Parathyroid adenoma (tissue), 2 donors: ENCODE measurements around the gene TLE3.

Source experiments
- H2AFZ ChIP-seq: fragments of 300-600 bp; sonication (generic); one replicate; pipeline ENCODE4 v1.7.0; 2017; ENCODE audit warnings: antibody characterized with exemption, mild to moderate bottlenecking
- H3K27ac ChIP-seq: fragments of 300-600 bp; sonication (generic); one replicate; pipeline ENCODE4 v1.7.0; 2017
- H3K27me3 ChIP-seq: fragments of 300-600 bp; sonication (generic); one replicate; pipeline ENCODE4 v1.7.0; 2017; ENCODE audit warnings: low read length; ENCODE audit not compliant: control insufficient read depth, insufficient read depth
- H3K36me3 ChIP-seq: fragments of 300-600 bp; sonication (generic); one replicate; pipeline ENCODE4 v1.7.0; 2017; ENCODE audit warnings: low read length; ENCODE audit not compliant: control insufficient read depth, insufficient read depth
- H3K4me1 ChIP-seq: fragments of 300-600 bp; sonication (generic); one replicate; pipeline ENCODE4 v1.7.0; 2017; ENCODE audit warnings: control low read depth
- H3K4me2 ChIP-seq: fragments of 300-600 bp; sonication (generic); one replicate; pipeline ENCODE4 v1.7.0; 2017; ENCODE audit warnings: low read length
- H3K4me3 ChIP-seq: fragments of 300-600 bp; sonication (generic); one replicate; pipeline ENCODE4 v1.7.0; 2017; ENCODE audit warnings: low read depth, low read length
- H3K79me2 ChIP-seq: fragments of 300-600 bp; sonication (generic); one replicate; pipeline ENCODE4 v1.7.0; 2017; ENCODE audit warnings: control low read depth
- H3K9ac ChIP-seq: fragments of 300-600 bp; sonication (generic); one replicate; pipeline ENCODE4 v1.7.0; 2017; ENCODE audit warnings: mild to moderate bottlenecking
- H3K9me3 ChIP-seq: fragments of 300-600 bp; sonication (generic); one replicate; pipeline ENCODE4 v1.7.0; 2017; ENCODE audit warnings: low read length; ENCODE audit not compliant: control insufficient read depth
- TF ChIP-seq, protein P1 (sequence below): fragments of 300-600 bp; sonication (generic); IDR thresholded peaks from one replicate; pipeline ENCODE4 v1.7.0; 2017; ENCODE audit warnings: antibody characterized with exemption, mild to moderate bottlenecking
- donor health status: primary hyperparathyroidism.

Gene TLE3

GRCh38 chr15:70062321-70062956 is 35.3 kb downstream of the TLE3 start:
- TF ChIP-seq, protein P1, sequence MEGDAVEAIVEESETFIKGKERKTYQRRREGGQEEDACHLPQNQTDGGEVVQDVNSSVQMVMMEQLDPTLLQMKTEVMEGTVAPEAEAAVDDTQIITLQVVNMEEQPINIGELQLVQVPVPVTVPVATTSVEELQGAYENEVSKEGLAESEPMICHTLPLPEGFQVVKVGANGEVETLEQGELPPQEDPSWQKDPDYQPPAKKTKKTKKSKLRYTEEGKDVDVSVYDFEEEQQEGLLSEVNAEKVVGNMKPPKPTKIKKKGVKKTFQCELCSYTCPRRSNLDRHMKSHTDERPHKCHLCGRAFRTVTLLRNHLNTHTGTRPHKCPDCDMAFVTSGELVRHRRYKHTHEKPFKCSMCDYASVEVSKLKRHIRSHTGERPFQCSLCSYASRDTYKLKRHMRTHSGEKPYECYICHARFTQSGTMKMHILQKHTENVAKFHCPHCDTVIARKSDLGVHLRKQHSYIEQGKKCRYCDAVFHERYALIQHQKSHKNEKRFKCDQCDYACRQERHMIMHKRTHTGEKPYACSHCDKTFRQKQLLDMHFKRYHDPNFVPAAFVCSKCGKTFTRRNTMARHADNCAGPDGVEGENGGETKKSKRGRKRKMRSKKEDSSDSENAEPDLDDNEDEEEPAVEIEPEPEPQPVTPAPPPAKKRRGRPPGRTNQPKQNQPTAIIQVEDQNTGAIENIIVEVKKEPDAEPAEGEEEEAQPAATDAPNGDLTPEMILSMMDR, result no peak
- Histone ChIP-seq H3K36me3 (no peaks in the 10 kb centered on the region), H3K4me1 (no peaks in the 10 kb centered on the region), H3K27me3 (no peaks in the 10 kb centered on the region), H2AFZ (no peak overlapping the region), H3K4me3 (no peak overlapping the region), H3K27ac (no peak overlapping the region), H3K4me2 (no peak overlapping the region), H3K9me3 (no peaks in the 10 kb centered on the region), H3K79me2 (no peaks in the 10 kb centered on the region), H3K9ac (no peak overlapping the region)

DNA sequence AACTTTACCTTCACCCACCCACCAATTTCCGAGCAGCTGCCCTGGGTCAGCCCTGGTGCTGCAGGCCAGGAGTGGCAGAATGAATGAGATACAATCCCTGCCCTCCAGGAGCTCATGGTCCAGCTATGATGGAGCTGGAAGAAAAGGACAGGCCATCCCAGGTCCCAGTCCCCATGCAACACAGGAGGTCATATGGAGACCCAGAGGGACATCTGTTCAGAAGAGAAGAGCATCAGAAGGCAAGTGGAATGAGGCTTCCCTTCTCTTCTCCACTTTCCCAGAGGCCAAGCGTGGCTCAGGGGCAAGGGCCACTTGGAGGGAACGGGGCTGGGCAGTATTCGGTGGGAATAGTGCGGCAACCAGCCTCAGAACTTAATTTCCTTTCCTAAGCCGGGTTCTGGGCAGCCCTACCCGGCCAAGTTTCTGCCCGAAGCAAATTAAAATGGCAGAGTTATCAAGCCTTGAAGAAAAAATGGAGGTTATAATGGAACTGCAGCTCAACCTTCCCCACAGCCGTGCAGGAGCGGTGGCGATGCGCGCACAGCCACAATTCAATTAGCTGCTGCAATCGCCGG is 35.9 kb downstream of the TLE3 start:
- no peaks in the 10 kb centered on the region for H3K27me3 ChIP-seq
- H3K79me2 ChIP-seq, result no peaks in the 10 kb centered on the region
- no peak overlapping the region for H3K9ac ChIP-seq
- no peak overlapping the region for H2AFZ ChIP-seq
- H3K36me3 ChIP-seq, result no peaks in the 10 kb centered on the region
- no peak overlapping the region for H3K4me2 ChIP-seq
- TF ChIP-seq, protein P1, result no peak
- no peak overlapping the region for H3K27ac ChIP-seq
- H3K4me1 ChIP-seq, result no peaks in the 10 kb centered on the region
- H3K9me3 ChIP-seq, result no peaks in the 10 kb centered on the region
- H3K4me3 ChIP-seq, result no peak overlapping the region

- H3K9ac ChIP-seq, result no peak overlapping the region
- H3K36me3 ChIP-seq, result no peaks in the 10 kb centered on the region
- TF ChIP-seq, protein P1, result no peak
- no peaks in the 10 kb centered on the region for H3K27me3 ChIP-seq
- H3K79me2 ChIP-seq, result no peaks in the 10 kb centered on the region
- no peak overlapping the region for H3K4me2 ChIP-seq
- no peak overlapping the region for H3K27ac ChIP-seq
- H3K4me1 ChIP-seq, result no peaks in the 10 kb centered on the region
- no peak overlapping the region for H3K4me3 ChIP-seq
- no peaks in the 10 kb centered on the region for H3K9me3 ChIP-seq
- no peak overlapping the region for H2AFZ ChIP-seq
These were observed 36.8 kb downstream of the TLE3 start for GRCh38 chr15:70060993-70061305.

- H3K27ac ChIP-seq, result no peak overlapping the region
These were observed 37.3 kb downstream of the TLE3 start for GRCh38 chr15:70060214-70060992.

More at GRCh38 chr15:70060214-70060992, 37.3 kb downstream of the TLE3 start:
- Histone ChIP-seq H3K36me3 (no peaks in the 10 kb centered on the region), H3K79me2 (no peaks in the 10 kb centered on the region), H3K9ac (no peak overlapping the region), H3K9me3 (no peaks in the 10 kb centered on the region), H2AFZ (no peak overlapping the region), H3K4me2 (no peak overlapping the region), H3K4me1 (peaks cover 3% of the 10 kb centered on the region), H3K4me3 (no peak overlapping the region), H3K27me3 (no peaks in the 10 kb centered on the region)
- TF ChIP-seq, protein P1, result no peak
